Right lobe of liver (tissue), 6 donors: ENCODE measurements around the gene ADGRG4. TPM values are rescaled to one million over a fixed set of nuclear protein-coding genes. Genes with fewer than 3 reads are reported as not detected.
A peak's percentile ranks its signal among the peaks of the same experiment; 100 is the strongest.

Source experiments
- ATAC-seq, 4 donors: fragments of 200-7000 bp; cut with Tn5 transposase; one replicate each; pipeline ENCODE4 v1.9.1; 2020; ENCODE audit warnings: mild to moderate bottlenecking in 4 of 4, moderate library complexity in 4 of 4
- DNase-seq, 3 donors: peaks; one replicate each; pipeline ENCODE4 v3.0.0-alpha.2; 2020
- H3K27ac ChIP-seq, 3 donors: fragments of 200-600 bp; one replicate each; pipeline ENCODE4 v1.8.0; 2022
- H3K27me3 ChIP-seq, 2 donors: fragments of 200-600 bp; one replicate each; pipeline ENCODE4 v1.8.0; 2022
- H3K36me3 ChIP-seq, 4 donors: fragments of 200-600 bp; sonication (generic) in 1 of 4; one replicate each; pipeline versions ENCODE4 v1.5.1 to v1.8.0; 2017 to 2022; ENCODE audit warnings: control low read depth in 1 of 4
- H3K4me1 ChIP-seq, 4 donors: fragments of 200-600 bp; sonication (generic) in 1 of 4; one replicate each; pipeline versions ENCODE4 v1.5.1 to v1.8.0; 2017 to 2022; ENCODE audit warnings: control low read depth in 1 of 4
- H3K4me3 ChIP-seq, 3 donors: fragments of 200-600 bp; one replicate each; pipeline ENCODE4 v1.8.0; 2022
- H3K9me3 ChIP-seq, 4 donors: fragments of 200-600 bp; sonication (generic) in 1 of 4; one replicate each; pipeline versions ENCODE4 v1.5.1 to v1.8.0; 2017 to 2022; ENCODE audit warnings: control low read depth in 1 of 4
- CTCF ChIP-seq, 4 donors: fragments of 200-600 bp in 3 of 4; fragments of 450-650 bp in 1 of 4; IDR thresholded peaks; one replicate each; pipeline versions ENCODE4 v1.5.1 to v1.8.0; 2016 to 2022; ENCODE audit warnings: antibody characterized with exemption in 4 of 4, mild to moderate bottlenecking in 2 of 4
- POLR2A ChIP-seq: fragments of 450-650 bp; IDR thresholded peaks from one replicate; pipeline ENCODE4 v1.6.1; 2017; ENCODE audit warnings: antibody characterized with exemption, mild to moderate bottlenecking
- WGBS: methylation state at CpG from one replicate; pipeline ENCODE4 v1.1.6; 2018; ENCODE audit warnings: low coverage, low lambda C conversion rate; ENCODE audit not compliant: insufficient coverage; ENCODE audit errors: missing lambda C conversion rate; 5-methylcytosine and 5-hydroxymethylcytosine counted together
- intact Hi-C, 2 donors: fragments of 100-400 bp; cut with DNase I; formaldehyde crosslinking; loops; one replicate each; pipeline versions ENCODE4 v1.11.2 to v1.14.1; 2022
- total RNA-seq, 6 experiments: library from RNA; depleted of rRNA in 2 of 6; stranded (reverse); fragments of >200 nt in 2 of 6; fragmentation: NEBNext Ultra II Directional in 3 of 6; extraction: Animal tissue kit (Norgen Biotek cat#: 25700) in 3 of 6; gene quantifications; one replicate each; pipeline versions ENCODE4 v1.1.0 to v1.2.4, GENCODE V29; 2016 to 2023
- donor health status: DM: no; HTN: yes; CAD: no.
- donor health status: DM: no; HTN: no; CAD: no.
- donor health status: DM: no; HTN: no; CAD: no.
- donor health status: DM: no; HTN: yes; CAD: no.
- donor health status: DM: no; HTN: yes; CAD: no.

The ADGRG4 gene
- total RNA-seq, 6 experiments from 2014 or later: 0.04 to 0.09 TPM; not detected in 4

GRCh38 chrX:136291824-136292223 is 8.9 kb upstream of the ADGRG4 start:
- Histone ChIP-seq H3K4me1 (no peaks in the 10 kb centered on the region), H3K27ac (no peak overlapping the region), H3K4me3 (no peak overlapping the region), H3K9me3 (no peaks in the 10 kb centered on the region), H3K27me3 (no peaks in the 10 kb centered on the region), H3K36me3 (no peaks in the 10 kb centered on the region)
- ATAC-seq (no peak), DNase-seq (no peak)
- TF ChIP-seq POLR2A (no peak), CTCF (IDR thresholded peaks at IDR 0.05) (no peak)
- intact Hi-C loops: no loop called here
- WGBS: 58% methylated on average over 2 of the region's 2 CpGs

GRCh38 chrX:136292656-136293055 is 8.1 kb upstream of the ADGRG4 start:
- Histone ChIP-seq H3K9me3 (no peaks in the 10 kb centered on the region), H3K27me3 (no peaks in the 10 kb centered on the region), H3K4me1 (no peaks in the 10 kb centered on the region), H3K36me3 (no peaks in the 10 kb centered on the region), H3K27ac (no peak overlapping the region), H3K4me3 (no peak overlapping the region)
- ATAC-seq (no peak), DNase-seq (no peak)
- no peak for TF ChIP-seq CTCF (IDR thresholded peaks at IDR 0.05)
- no peak for TF ChIP-seq POLR2A
- intact Hi-C loops: no loop called here
- WGBS: 38% methylated on average over 2 of the region's 2 CpGs

GRCh38 chrX:136295380-136295779 is 5.4 kb upstream of the ADGRG4 start:
- H3K4me1 ChIP-seq: no peaks in the 10 kb centered on the region
- H3K27ac ChIP-seq: no peak overlapping the region
- TF ChIP-seq POLR2A (no peak), CTCF (IDR thresholded peaks at IDR 0.05) (no peak)
- DNase-seq: no peak
- WGBS: 62% methylated on average over 7 of the region's 8 CpGs
- intact Hi-C loops: no loop called here
- ATAC-seq: no peak
- H3K9me3 ChIP-seq: no peaks in the 10 kb centered on the region
- no peak overlapping the region for H3K4me3 ChIP-seq
- H3K27me3 ChIP-seq: no peaks in the 10 kb centered on the region
- H3K36me3 ChIP-seq: no peaks in the 10 kb centered on the region

- DNase-seq (no peak), ATAC-seq (no peak)
- Histone ChIP-seq H3K27ac (no peak overlapping the region), H3K4me3 (no peak overlapping the region), H3K4me1 (no peaks in the 10 kb centered on the region), H3K36me3 (no peaks in the 10 kb centered on the region), H3K27me3 (no peaks in the 10 kb centered on the region), H3K9me3 (no peaks in the 10 kb centered on the region)
- TF ChIP-seq CTCF (IDR thresholded peaks at IDR 0.05): no peak
- TF ChIP-seq POLR2A: no peak
- intact Hi-C loops: no loop called here
- 54% methylated on average over 3 of the region's 3 CpGs for WGBS
Measured at GRCh38 chrX:136303041-136303440, 2.3 kb downstream of the ADGRG4 start.

GRCh38 chrX:136304493-136304892 is 3.7 kb downstream of the ADGRG4 start:
- Histone ChIP-seq H3K36me3 (no peaks in the 10 kb centered on the region), H3K4me1 (no peaks in the 10 kb centered on the region), H3K9me3 (no peaks in the 10 kb centered on the region), H3K27me3 (no peaks in the 10 kb centered on the region), H3K4me3 (no peak overlapping the region), H3K27ac (no peak overlapping the region)
- no peak for ATAC-seq
- intact Hi-C loops: no loop called here
- WGBS: 39% methylated on average over 3 of the region's 3 CpGs
- TF ChIP-seq CTCF (IDR thresholded peaks at IDR 0.05) (peak in 1 of 4 donors; percentile 9), POLR2A (no peak)
- DNase-seq: no peak
